ENCODE measurements around the gene FILIP1.

FILIP1 gene

GRCh38 chr6:75279418-75279817, 214.2 kb downstream of the FILIP1 start:
- peak overlapping the region; percentile 6 for H3K27ac ChIP-seq
- no peak for DNase-seq (ENCODE audit: low read depth, low spot score)

GRCh38 chr6:75278474-75279077, 215.0 kb downstream of the FILIP1 start:
- H3K27ac ChIP-seq = no peak overlapping the region
- no peak for DNase-seq (ENCODE audit: low read depth, low spot score)

- DNase-seq (ENCODE audit: low read depth, low spot score) = peak; percentile 76
- peak overlapping the region; percentile 72 for H3K27ac ChIP-seq
Measured at GRCh38 chr6:75275067-75275466, 218.5 kb downstream of the FILIP1 start.

GRCh38 chr6:75273009-75273408, 220.6 kb downstream of the FILIP1 start:
- DNase-seq (ENCODE audit: low read depth, low spot score) = no peak

GRCh38 chr6:75272145-75272840, 221.3 kb downstream of the FILIP1 start:
- DNase-seq (ENCODE audit: low read depth, low spot score) = peak; percentile 48
- peak overlapping the region; percentile 67 for H3K27ac ChIP-seq

More at GRCh38 chr6:75273009-75273408, 220.6 kb downstream of the FILIP1 start:
- H3K27ac ChIP-seq = peak overlapping the region; percentile 67

GRCh38 chr6:75268988-75269354, 224.6 kb downstream of the FILIP1 start:
- no peak for DNase-seq (ENCODE audit: low read depth, low spot score)
- H3K27ac ChIP-seq = peak overlapping the region; percentile 28

- peak; percentile 36 for DNase-seq (ENCODE audit: low read depth, low spot score)
- peak overlapping the region; percentile 28 for H3K27ac ChIP-seq
Measured at GRCh38 chr6:75268121-75268987, 225.2 kb downstream of the FILIP1 start.

GRCh38 chr6:75267461-75267860, 226.1 kb downstream of the FILIP1 start:
- DNase-seq (ENCODE audit: low read depth, low spot score) = no peak

GRCh38 chr6:75266716-75267291, 226.8 kb downstream of the FILIP1 start:
- no peak for DNase-seq (ENCODE audit: low read depth, low spot score)

More at GRCh38 chr6:75267461-75267860, 226.1 kb downstream of the FILIP1 start:
- peak overlapping the region; percentile 28 for H3K27ac ChIP-seq

GRCh38 chr6:75263401-75263750, 230.2 kb downstream of the FILIP1 start:
- H3K27ac ChIP-seq = no peak overlapping the region
- DNase-seq (ENCODE audit: low read depth, low spot score) = no peak

More at GRCh38 chr6:75266716-75267291, 226.8 kb downstream of the FILIP1 start:
- H3K27ac ChIP-seq = no peak overlapping the region

GRCh38 chr6:75262716-75263400, 230.7 kb downstream of the FILIP1 start:
- no peak overlapping the region for H3K27ac ChIP-seq
- DNase-seq (ENCODE audit: low read depth, low spot score) = no peak

- no peak overlapping the region for H3K27ac ChIP-seq
Measured at GRCh38 chr6:75261299-75261698, 232.3 kb downstream of the FILIP1 start.

GRCh38 chr6:75257343-75258087, 236.1 kb downstream of the FILIP1 start:
- DNase-seq (ENCODE audit: low read depth, low spot score) = no peak
- no peak overlapping the region for H3K27ac ChIP-seq

More at GRCh38 chr6:75261299-75261698, 232.3 kb downstream of the FILIP1 start:
- no peak for DNase-seq (ENCODE audit: low read depth, low spot score)

- H3K27ac ChIP-seq = no peak overlapping the region
- DNase-seq (ENCODE audit: low read depth, low spot score) = no peak
Measured at GRCh38 chr6:75250552-75250951, 243.0 kb downstream of the FILIP1 start.

- no peak for DNase-seq (ENCODE audit: low read depth, low spot score)
Measured at GRCh38 chr6:75249837-75250236, 243.8 kb downstream of the FILIP1 start.

GRCh38 chr6:75246386-75246785, 247.2 kb downstream of the FILIP1 start:
- H3K27ac ChIP-seq = no peak overlapping the region
- DNase-seq (ENCODE audit: low read depth, low spot score) = no peak

More at GRCh38 chr6:75249837-75250236, 243.8 kb downstream of the FILIP1 start:
- no peak overlapping the region for H3K27ac ChIP-seq

- peak overlapping the region; percentile 85 for H3K27ac ChIP-seq
- DNase-seq (ENCODE audit: low read depth, low spot score) = no peak
Measured at GRCh38 chr6:75244063-75244584, 249.5 kb downstream of the FILIP1 start.

- H3K27ac ChIP-seq = peak within 1 kb of the TSS; percentile 85
- DNase-seq (ENCODE audit: low read depth, low spot score) = peak; percentile 87
Measured at GRCh38 chr6:75243333-75244062, 250.1 kb downstream of the FILIP1 start, which contains the start of gene COX7A2. Gene COX7A2, minus strand, starts transcription at chr6:75243801. Its CDS starts 67 bp downstream, at chr6:75243734.

Measured in epithelial cell of prostate (primary cell).